HL-60 (cell line): ENCODE results near the gene BAG2.

Source experiments
- DNase-seq, 2 experiments: peaks; one replicate each; pipeline ENCODE4 v3.0.0-alpha.2; 2010 to 2020; ENCODE audit warnings: low read depth in 1 of 2, low spot score in 1 of 2
- H3K27ac ChIP-seq: fragments of 250-450 bp; sonication (Bioruptor Pico); replicated peaks from 2 replicates; pipeline ENCODE4 v1.5.1; 2020; ENCODE audit warnings: mild to moderate bottlenecking, moderate library complexity
- H3K27me3 ChIP-seq: fragments of 250-450 bp; sonication (Bioruptor Pico); 2 replicates; pipeline ENCODE4 v1.5.1; 2021; ENCODE audit warnings: mild to moderate bottlenecking, moderate library complexity; ENCODE audit not compliant: insufficient read depth, poor library complexity, severe bottlenecking
- H3K4me3 ChIP-seq: replicated peaks from 2 replicates; pipeline ENCODE4 v1.5.1; 2011; ENCODE audit warnings: mild to moderate bottlenecking, control low read depth, low read length; ENCODE audit not compliant: insufficient read depth
- CTCF ChIP-seq: IDR thresholded peaks from one replicate; pipeline ENCODE4 v1.5.1; 2011; ENCODE audit warnings: low read length, control low read depth, inconsistent platforms; ENCODE audit not compliant: insufficient read depth
- GABPA ChIP-seq: IDR thresholded peaks from 2 replicates; pipeline ENCODE4 v1.6.1; 2012; ENCODE audit warnings: low read depth
- POLR2AphosphoS5 ChIP-seq: IDR thresholded peaks from 2 replicates; pipeline ENCODE4 v1.6.1; 2012; ENCODE audit warnings: low read depth
- REST ChIP-seq: IDR thresholded peaks from 2 replicates; pipeline ENCODE4 v1.6.1; 2012; ENCODE audit warnings: low read depth; ENCODE audit not compliant: insufficient replicate concordance
- SPI1 ChIP-seq: IDR thresholded peaks from 2 replicates; pipeline ENCODE4 v1.6.1; 2012; ENCODE audit warnings: low read depth, mild to moderate bottlenecking, borderline replicate concordance
- long read RNA-seq: library from polyadenylated mRNA; unstranded; transcript quantifications from one replicate; pipeline ENCODE4 v2.0.0, GENCODE V29; 2020

BAG2 gene
- long read RNA-seq, full-length matches to known transcripts: 185 of 196 reads
- long read RNA-seq, partial matches to known transcripts: 0 of 196 reads
- long read RNA-seq, other reads (novel, unspliced or antisense): 11 of 196 reads

- Histone ChIP-seq H3K27me3 (no peaks in the 10 kb centered on the region), H3K4me3 (peak within 1 kb of the TSS; percentile 73), H3K27ac (peak within 1 kb of the TSS; percentile 89)
- DNase-seq: peak; percentile 79 to 98
- TF ChIP-seq SPI1: no peak
- peak; percentile 82 for TF ChIP-seq POLR2AphosphoS5
These were observed at the start of gene BAG2 for GRCh38 chr6:57172136-57173055. BAG2 (plus strand) TSS chr6:57172326; CDS start chr6:57172698, 372 bp downstream.

GRCh38 chr6:57123111-57123510 lies 49.0 kb upstream of the BAG2 start:
- no peak for TF ChIP-seq POLR2AphosphoS5
- H3K27ac ChIP-seq: no peak overlapping the region
- no peaks in the 10 kb centered on the region for H3K27me3 ChIP-seq
- no peak overlapping the region for H3K4me3 ChIP-seq
- no peak for DNase-seq

GRCh38 chr6:57127763-57128162 lies 44.4 kb upstream of the BAG2 start:
- DNase-seq: no peak
- H3K4me3 ChIP-seq: no peak overlapping the region
- TF ChIP-seq POLR2AphosphoS5: no peak
- TF ChIP-seq SPI1: no peak
- TF ChIP-seq REST: no peak
- no peak for TF ChIP-seq CTCF
- TF ChIP-seq GABPA: no peak
- H3K27me3 ChIP-seq: no peaks in the 10 kb centered on the region
- H3K27ac ChIP-seq: no peak overlapping the region

GRCh38 chr6:57130661-57131177 lies 41.4 kb upstream of the BAG2 start:
- no peak for DNase-seq
- H3K4me3 ChIP-seq: no peak overlapping the region
- TF ChIP-seq CTCF (no peak), POLR2AphosphoS5 (no peak), GABPA (no peak), REST (no peak), SPI1 (no peak)
- H3K27me3 ChIP-seq: no peaks in the 10 kb centered on the region
- H3K27ac ChIP-seq: no peak overlapping the region
